Measurements from ENCODE around the gene JAM3.

- TF ChIP-seq, protein P1, sequence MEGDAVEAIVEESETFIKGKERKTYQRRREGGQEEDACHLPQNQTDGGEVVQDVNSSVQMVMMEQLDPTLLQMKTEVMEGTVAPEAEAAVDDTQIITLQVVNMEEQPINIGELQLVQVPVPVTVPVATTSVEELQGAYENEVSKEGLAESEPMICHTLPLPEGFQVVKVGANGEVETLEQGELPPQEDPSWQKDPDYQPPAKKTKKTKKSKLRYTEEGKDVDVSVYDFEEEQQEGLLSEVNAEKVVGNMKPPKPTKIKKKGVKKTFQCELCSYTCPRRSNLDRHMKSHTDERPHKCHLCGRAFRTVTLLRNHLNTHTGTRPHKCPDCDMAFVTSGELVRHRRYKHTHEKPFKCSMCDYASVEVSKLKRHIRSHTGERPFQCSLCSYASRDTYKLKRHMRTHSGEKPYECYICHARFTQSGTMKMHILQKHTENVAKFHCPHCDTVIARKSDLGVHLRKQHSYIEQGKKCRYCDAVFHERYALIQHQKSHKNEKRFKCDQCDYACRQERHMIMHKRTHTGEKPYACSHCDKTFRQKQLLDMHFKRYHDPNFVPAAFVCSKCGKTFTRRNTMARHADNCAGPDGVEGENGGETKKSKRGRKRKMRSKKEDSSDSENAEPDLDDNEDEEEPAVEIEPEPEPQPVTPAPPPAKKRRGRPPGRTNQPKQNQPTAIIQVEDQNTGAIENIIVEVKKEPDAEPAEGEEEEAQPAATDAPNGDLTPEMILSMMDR (IDR thresholded peaks at IDR 0.05; ENCODE audit: low read depth, low read length, poor library complexity, severe bottlenecking): no peak
- no peak for TF ChIP-seq EZH2phosphoT487 (IDR thresholded peaks at IDR 0.05; ENCODE audit: borderline replicate concordance, low read length)
Observed at GRCh38 chr11:134024420-134025081, 44.3 kb upstream of the JAM3 start.

Measured in DOHH2 (cell line).